ENCODE results near the gene SLC35G2. TPM values are rescaled to one million over a fixed set of nuclear protein-coding genes. Genes with fewer than 3 reads are reported as not detected.

The SLC35G2 gene
- total and polyA plus RNA-seq, 2 donors (not counting 3 experiments of a cell fraction or from before 2014, with no cell fraction given) = 19.4 to 23.9 TPM

DNA sequence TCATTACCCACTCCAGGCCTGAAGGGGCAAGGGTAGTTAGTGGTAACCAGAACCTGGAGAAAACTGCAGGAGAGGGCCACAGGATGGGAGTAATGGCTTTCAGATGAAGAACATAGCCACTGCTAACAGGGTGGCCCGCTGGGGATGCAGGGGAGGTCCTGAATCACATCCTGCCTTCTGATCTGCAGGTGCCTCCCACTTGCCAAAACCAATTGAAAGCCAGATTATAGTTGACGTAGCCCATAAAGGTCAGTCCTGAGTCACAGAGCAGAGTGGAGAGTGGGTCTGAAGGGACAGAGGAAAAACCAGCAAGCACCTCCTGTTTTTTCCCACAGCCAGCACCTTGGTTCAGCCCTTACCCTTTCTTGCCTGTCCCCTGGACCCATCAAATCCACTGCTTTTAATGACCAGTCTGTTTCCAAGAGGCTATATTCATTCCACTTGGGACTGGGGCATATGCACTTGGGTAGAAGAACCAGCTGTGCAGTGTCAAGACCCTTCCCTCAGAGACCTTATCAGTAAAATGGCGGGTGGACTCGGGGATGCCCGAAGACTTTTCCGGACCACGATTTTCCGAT is 646 bp upstream of the SLC35G2 start:
- Histone ChIP-seq H3K9ac (replicated peaks; ENCODE audit: extremely low read depth, insufficient read depth, low read length) (peak overlapping the region; percentile 90), H3K36me3 (ENCODE audit: control insufficient read depth in 2 of 2, extremely low read depth in 1 of 2, insufficient read depth in 2 of 2, low read length in 2 of 2) (no peaks in the 10 kb centered on the region), H3K27ac (ENCODE audit: insufficient read depth, low read depth, low read length) (peak overlapping the region; percentile 97), H3K9me1 (replicated peaks; ENCODE audit: control insufficient read depth, extremely low read depth, insufficient read depth, low read length) (no peaks in the 10 kb centered on the region), H3K79me2 (ENCODE audit: control insufficient read depth, insufficient read depth, low read length) (peaks cover 36% of the 10 kb centered on the region), H4K20me1 (replicated peaks; ENCODE audit: control insufficient read depth, extremely low read depth, insufficient read depth, low read length) (no peaks in the 10 kb centered on the region), H3K4me1 (ENCODE audit: control insufficient read depth, extremely low read depth, insufficient read depth, low read length) (peaks cover 16% of the 10 kb centered on the region), H3K4me2 (ENCODE audit: insufficient read depth, low read length) (peak overlapping the region; percentile 92), H2AFZ (ENCODE audit: low read depth, low read length) (peak overlapping the region; percentile 59), H3K9me3 (replicated peaks; ENCODE audit: control insufficient read depth, insufficient read depth, low read length) (no peaks in the 10 kb centered on the region), H3K27me3 (ENCODE audit: control insufficient read depth in 2 of 2, insufficient read depth in 2 of 2, low read length in 2 of 2) (no peaks in the 10 kb centered on the region), H3K4me3 (replicated peaks in 1 of 3; ENCODE audit: insufficient read depth in 1 of 3, low read depth in 1 of 3, low read length in 3 of 3) (peak overlapping the region; percentile 31 to 78 (median 77))
- dilution Hi-C loops (cut with MboI; ENCODE audit: extremely low pct_ligation_motif_present, low sequenced_read_pairs) (no loop called here), intact Hi-C loops (cut with micrococcal nuclease) (loop anchor here (1.0 to 5.0 kb wide), 10 partner anchors 31 to 741 kb away; partner anchors contain the start of genes NCK1 and STAG1)
- peak; percentile 93 for DNase-seq (ENCODE audit: low read depth, low spot score)
- TF ChIP-seq FOS (IDR thresholded peaks at IDR 0.05; ENCODE audit: borderline replicate concordance, insufficient read depth, low read length) = peak; percentile 66
- TF ChIP-seq, protein P1, sequence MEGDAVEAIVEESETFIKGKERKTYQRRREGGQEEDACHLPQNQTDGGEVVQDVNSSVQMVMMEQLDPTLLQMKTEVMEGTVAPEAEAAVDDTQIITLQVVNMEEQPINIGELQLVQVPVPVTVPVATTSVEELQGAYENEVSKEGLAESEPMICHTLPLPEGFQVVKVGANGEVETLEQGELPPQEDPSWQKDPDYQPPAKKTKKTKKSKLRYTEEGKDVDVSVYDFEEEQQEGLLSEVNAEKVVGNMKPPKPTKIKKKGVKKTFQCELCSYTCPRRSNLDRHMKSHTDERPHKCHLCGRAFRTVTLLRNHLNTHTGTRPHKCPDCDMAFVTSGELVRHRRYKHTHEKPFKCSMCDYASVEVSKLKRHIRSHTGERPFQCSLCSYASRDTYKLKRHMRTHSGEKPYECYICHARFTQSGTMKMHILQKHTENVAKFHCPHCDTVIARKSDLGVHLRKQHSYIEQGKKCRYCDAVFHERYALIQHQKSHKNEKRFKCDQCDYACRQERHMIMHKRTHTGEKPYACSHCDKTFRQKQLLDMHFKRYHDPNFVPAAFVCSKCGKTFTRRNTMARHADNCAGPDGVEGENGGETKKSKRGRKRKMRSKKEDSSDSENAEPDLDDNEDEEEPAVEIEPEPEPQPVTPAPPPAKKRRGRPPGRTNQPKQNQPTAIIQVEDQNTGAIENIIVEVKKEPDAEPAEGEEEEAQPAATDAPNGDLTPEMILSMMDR (IDR thresholded peaks at IDR 0.05; ENCODE audit: extremely low read depth in 1 of 2, insufficient read depth in 1 of 2, low read depth in 1 of 2, low read length in 2 of 2) = peak; percentile 22 to 30
- peak; percentile 66 for TF ChIP-seq JUN (IDR thresholded peaks at IDR 0.05; ENCODE audit: borderline replicate concordance, insufficient read depth, insufficient read length, low read depth)
- no peak for TF ChIP-seq MYC (IDR thresholded peaks at IDR 0.05; ENCODE audit: low read depth, low read length)
- TF ChIP-seq GATA2 (IDR thresholded peaks at IDR 0.05; ENCODE audit: insufficient read depth, insufficient read length, low read depth, low read length) = no peak
- peak; percentile 58 for TF ChIP-seq POLR2AphosphoS5 (IDR thresholded peaks at IDR 0.05; ENCODE audit: insufficient read depth, low read depth, low read length)
- peak; percentile 77 for TF ChIP-seq POLR2A (IDR thresholded peaks at IDR 0.05; ENCODE audit: low read depth, low read length)
- CTCF ChIA-PET = interaction anchor here (0.7 to 3.2 kb wide), 6 partner anchors 19 to 195 kb away, joined by 3 to 17 read pairs (median 6); partner anchors contain the start of genes NCK1 and STAG1
- POLR2A ChIA-PET = interaction anchor here (0.8 to 1.1 kb wide), 3 partner anchors 20 to 66 kb away, joined by 3 to 5 read pairs (median 3); partner anchors contain the start of genes NCK1 and STAG1
- FAIRE-seq = peak; percentile 95
- TSS peak; percentile 59 for BruUV-seq (replicated peaks)

Data from endothelial cell of umbilical vein (primary cell).